Fibroblast of the aortic adventitia (primary cell): ENCODE results near the gene AKAP8. TPM values are rescaled to one million over a fixed set of nuclear protein-coding genes. Genes with fewer than 3 reads are reported as not detected.

Experiments used
- DNase-seq: peaks from one replicate; pipeline ENCODE4 v3.0.0-alpha.2; 2010; ENCODE audit warnings: low read depth
- H3K4me3 ChIP-seq: 2 replicates; pipeline ENCODE4 v1.5.1; 2011; ENCODE audit warnings: low read depth, mild to moderate bottlenecking, control low read depth, low read length, moderate library complexity
- CTCF ChIP-seq: IDR thresholded peaks from 2 replicates; pipeline ENCODE4 v1.5.1; 2011; ENCODE audit warnings: mild to moderate bottlenecking, low read length, control low read depth, inconsistent platforms; ENCODE audit not compliant: insufficient read depth
- total RNA-seq: library from RNA; depleted of rRNA; stranded (reverse); fragments of >200 nt; gene quantifications from 2 replicates; pipeline ENCODE4 v1.2.3, GENCODE V29; 2012; ENCODE audit warnings: low replicate concordance

Gene AKAP8
- total RNA-seq, 1 donor, result 15.5 TPM

DNA sequence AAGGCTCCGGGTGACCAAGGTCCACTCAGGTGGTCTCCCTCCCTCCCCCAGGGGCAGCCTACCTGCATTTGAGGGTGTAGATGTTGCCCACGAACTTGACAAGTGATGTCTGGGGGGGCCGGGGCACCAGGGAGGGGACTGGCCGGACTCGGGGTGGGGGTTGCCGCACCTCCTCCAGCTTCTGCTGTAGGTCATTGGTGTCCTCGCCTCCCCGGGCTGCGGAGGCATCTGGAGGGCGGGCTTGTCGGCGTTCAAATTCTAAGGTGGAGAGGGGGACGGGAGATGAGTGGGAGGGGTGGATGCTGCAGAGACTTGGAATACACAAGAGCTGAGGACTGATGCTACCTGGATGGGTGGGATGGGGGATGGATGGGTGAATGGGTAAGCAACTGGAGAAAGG lies 44.5 kb upstream of the AKAP8 start:
- no peak overlapping the region for H3K4me3 ChIP-seq
- no peak for TF ChIP-seq CTCF
- DNase-seq, result no peak

- no peak for DNase-seq
Observed at GRCh38 chr19:15423130-15423529, 43.5 kb upstream of the AKAP8 start.

DNA sequence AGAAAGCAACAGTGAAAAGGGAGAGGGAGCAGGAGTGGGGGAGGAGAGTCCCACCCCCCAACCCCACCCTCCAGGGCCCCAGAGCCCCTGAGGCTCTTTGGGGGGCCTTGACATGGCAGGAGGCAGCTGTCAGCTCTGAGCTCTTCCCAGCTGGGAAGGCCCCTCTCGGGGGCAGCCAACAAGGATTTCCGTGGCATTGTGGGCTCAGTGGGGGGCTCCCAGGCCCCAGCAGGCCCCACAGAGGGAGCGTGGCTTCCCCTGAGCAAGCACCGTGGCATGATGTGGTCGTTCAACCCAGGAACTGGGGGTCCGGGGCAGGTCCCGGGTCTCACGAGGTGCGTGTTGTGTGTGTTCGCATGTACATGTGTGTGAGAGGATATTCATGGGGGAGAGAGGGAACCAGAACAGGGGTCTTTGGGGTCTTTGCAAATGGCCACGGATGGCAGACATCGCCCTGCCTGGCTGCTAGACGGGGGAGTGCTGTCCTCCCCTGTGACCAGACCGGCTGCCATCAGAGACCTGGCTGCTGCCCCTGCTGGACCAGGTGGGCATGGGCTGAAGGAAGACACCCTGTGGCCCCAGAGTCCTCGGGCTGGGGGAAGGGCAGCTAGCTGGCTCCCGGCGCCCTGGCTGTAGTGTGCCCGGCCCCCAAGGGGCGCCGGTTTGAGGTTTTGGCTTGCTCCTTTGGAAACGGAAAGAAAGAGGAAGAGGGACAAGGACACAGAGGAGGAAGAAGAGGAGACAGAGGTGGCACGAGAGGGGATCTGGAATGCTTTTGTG lies 42.9 kb upstream of the AKAP8 start:
- H3K4me3 ChIP-seq, result no peak overlapping the region
- TF ChIP-seq CTCF, result no peak
- no peak for DNase-seq

More at GRCh38 chr19:15423130-15423529, 43.5 kb upstream of the AKAP8 start:
- no peak overlapping the region for H3K4me3 ChIP-seq
- TF ChIP-seq CTCF, result no peak

- TF ChIP-seq CTCF, result no peak
- H3K4me3 ChIP-seq, result no peak overlapping the region
- DNase-seq, result no peak
Observed at GRCh38 chr19:15421721-15422260, 42.2 kb upstream of the AKAP8 start.

DNA sequence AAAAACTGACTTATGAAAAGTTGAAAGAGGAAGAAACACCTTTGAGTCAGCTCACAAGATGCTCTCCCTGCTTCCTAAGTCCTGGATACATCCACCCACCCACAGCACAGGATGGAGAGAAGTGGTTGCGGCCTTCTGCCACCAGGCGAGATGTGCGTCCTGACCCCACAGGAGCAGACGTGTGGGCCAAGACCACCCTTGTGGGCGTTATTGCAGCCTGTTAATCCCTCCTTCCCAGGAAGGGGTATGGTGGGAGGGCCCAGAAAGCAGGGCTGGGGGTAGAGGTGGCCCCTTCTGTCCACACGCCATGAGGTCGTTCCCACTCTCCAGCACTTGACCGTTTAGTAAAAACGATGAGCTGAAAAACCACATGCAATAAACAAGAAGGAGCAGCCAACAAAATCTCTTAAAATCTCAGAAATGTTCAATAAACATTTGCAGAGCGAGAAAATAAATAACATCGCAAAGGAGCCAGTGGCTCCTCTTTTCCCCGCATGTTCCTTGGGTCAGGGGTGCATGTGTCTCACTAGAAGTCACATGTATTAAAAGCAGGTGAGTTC lies 41.6 kb upstream of the AKAP8 start:
- TF ChIP-seq CTCF, result no peak
- no peak overlapping the region for H3K4me3 ChIP-seq
- no peak for DNase-seq

GRCh38 chr19:15419413-15420025 lies 39.9 kb upstream of the AKAP8 start:
- DNase-seq, result no peak
- no peak for TF ChIP-seq CTCF
- peak overlapping the region; percentile 74 for H3K4me3 ChIP-seq
